HG02885 (cell line): ENCODE results near the gene LAMTOR3.

Experiments
- ATAC-seq: cut with Tn5 transposase; IDR thresholded peaks from one replicate; pipeline ENCODE4 v1.9.1; 2021; ENCODE audit warnings: mild to moderate bottlenecking; ENCODE audit not compliant: unreplicated experiment, poor library complexity

Gene LAMTOR3

DNA sequence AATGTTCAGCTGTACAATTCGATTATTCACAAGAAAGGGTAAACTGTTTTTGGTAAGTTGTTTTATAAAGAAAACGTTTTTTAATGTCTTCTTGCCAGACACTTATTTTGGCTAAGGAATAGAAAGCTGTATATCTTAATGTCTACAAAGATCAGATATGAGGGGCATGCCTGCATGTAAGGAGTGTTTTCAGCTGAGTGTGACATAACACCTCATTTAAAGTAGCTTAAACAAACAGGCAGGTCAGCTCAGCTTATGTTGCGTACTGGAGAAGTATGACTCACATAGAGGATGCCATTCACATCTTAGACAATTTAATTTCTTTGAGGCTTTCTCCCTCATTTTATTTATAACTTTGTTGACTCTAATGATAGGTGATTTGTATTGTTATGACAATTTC is 30.4 kb downstream of the LAMTOR3 start:
- ATAC-seq: no peak

DNA sequence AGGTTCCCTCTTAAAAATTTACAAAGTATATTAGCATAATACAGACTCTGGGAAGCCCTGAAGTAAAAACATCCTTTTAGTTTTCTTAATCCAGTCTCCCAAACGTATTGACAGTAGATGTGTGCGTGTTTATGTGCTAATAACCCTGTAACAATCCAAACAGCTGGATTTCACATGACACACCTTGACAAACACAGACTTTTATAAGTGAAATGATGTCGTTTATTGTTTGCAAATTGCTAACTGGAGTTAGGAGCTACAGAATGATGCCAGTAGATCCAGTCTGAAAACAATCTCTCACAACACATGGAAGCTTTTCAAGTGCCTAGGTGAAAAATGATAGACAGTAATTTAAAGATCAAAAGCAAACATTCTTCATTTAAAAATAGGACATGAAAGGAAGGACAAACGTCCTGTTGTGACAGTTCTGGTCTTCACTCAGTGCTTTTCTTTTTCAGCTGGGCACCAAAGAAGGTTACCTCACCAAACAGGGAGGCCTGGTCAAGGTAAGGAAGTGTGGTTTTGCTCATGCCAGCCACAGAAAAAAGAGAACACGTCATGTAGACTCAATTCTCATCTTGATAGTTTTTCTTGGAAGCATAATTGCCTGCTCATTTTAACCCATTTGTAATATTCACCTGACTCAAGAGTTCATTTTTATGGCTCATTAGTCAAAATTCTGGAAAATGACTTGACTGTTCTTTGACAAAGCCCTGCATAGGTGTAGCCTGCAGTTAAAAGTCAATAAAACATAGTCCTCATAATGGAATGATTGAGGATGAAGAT is 32.9 kb downstream of the LAMTOR3 start:
- ATAC-seq: peak; percentile 71

DNA sequence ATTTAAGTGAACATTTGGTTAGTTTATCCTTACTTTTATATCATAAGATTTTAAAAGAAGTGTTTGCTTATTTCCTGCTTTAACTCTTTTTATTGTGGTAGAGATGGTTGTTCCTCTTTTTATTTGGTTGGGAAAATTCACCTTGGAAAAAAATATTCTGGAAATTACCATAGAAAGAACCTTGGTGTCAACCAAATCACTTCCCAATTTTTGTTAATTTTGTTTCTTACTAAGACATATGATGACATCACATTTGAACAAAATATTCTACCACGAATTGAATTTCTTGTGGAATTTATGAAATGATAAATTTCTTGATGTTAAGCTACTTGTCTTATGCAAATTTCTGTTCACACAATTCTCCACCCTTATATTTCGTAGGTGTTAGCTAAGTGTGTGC is 33.7 kb downstream of the LAMTOR3 start:
- no peak for ATAC-seq

DNA sequence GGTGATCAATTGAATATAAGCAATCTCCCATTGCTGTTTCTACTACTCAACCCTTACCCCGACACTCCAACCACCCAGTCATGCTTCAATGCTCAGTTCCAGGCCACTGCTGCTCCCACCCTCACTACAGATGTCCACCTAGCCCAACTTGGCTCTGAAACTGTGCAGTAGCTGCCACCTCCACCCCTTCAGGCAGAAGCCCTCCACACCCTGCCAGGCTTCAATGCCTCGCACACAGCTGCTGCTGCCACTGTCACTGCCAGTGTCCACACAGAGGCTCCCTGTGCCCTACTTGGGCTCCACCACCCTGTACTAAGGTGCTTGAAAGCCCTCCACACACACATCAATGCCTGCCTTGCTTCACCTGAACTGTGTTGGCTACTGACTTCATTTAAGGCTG is 34.6 kb downstream of the LAMTOR3 start:
- ATAC-seq: no peak

DNA sequence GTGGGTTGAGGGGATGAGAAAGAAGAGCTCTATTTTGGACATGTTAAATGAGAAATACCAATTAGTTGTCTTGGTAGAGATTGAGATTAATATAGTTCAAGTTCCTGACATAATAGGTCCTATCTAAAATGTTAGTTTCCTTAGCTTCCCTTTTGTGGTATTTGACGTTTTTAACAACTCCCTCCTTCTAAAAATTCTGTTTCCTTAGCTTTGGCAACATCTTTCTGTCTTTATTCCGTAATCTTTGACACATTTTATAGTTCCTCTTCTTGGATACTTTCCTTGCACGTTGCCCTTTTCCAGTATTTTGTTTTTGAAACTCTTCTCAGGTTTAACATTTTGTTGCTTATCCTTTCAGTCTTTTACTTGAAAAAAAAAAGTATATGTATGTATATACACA is 36.9 kb downstream of the LAMTOR3 start:
- no peak for ATAC-seq

DNA sequence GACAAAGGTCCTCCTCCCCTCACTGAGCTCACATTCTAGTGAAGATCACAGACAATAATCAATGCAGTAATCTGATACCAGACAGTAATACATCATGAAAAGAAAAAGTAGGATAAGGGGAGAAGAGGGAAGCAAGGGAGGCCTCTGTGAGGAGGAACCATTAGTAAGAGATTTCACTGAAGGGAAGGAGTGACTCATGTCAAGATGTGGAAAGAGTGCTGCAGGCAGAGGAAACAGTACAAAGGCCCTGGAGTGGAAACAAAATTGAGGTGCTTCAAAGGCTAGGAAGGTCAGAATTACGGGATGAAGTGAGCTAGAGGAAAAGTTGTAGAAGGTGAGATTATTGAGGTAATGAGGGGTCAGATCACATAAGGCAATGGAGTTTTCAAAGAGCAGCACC is 38.1 kb downstream of the LAMTOR3 start:
- no peak for ATAC-seq

DNA sequence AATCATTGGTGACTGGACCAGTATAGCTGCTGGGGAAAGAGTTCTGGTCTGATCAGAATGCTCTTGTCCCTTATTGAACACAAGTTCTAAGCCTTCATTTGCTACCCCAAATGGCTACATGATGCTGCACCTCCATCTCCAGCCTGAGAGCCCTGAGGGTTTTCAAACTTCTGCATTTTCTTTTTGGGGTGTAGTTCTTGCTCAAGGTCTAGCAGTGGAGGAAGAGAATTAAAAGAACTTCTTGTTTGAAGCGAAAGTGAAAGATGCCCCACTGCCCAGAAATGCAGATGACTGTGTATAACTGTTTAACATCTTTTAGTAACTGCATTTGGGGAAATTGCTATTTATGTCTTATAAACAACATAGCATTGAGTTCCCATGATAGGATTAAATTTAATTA is 38.5 kb downstream of the LAMTOR3 start:
- peak; percentile 49 for ATAC-seq

DNA sequence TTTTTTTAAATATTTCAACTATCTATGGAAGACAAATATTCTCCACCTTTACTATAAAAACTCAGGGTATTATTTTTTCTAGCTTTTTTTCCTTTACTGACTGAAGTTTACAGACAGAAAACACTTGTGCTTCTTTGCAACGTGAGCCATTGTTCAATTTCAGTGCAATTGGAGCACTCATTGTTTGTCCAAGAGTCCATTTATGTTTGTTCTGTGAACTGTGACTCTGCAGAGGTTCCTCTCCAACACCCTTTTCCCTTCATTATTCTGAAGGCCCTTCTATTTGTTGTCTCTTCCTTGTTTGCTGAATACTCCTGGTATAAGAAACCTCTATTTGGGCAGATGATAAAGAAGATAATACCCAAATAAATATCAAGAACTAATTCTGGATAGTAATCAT is 40.2 kb downstream of the LAMTOR3 start:
- no peak for ATAC-seq

DNA sequence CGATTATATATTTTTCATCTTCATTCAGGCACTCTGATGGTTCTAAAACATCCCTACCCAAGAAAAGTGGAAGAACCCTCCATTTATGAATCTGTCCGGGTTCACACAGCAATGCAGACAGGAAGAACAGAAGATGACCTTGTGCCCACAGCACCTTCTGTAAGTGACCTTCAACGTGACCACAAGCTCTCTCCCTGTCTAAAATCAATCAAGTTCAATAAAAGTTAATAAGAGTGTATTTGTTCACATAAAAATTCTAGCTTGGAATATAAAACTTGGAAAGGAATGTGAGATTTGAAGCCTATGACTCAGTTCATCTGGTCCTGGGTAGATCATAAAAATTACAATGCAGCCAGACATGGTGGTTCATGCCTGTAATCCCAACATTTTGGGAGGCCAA is 41.0 kb downstream of the LAMTOR3 start:
- no peak for ATAC-seq

DNA sequence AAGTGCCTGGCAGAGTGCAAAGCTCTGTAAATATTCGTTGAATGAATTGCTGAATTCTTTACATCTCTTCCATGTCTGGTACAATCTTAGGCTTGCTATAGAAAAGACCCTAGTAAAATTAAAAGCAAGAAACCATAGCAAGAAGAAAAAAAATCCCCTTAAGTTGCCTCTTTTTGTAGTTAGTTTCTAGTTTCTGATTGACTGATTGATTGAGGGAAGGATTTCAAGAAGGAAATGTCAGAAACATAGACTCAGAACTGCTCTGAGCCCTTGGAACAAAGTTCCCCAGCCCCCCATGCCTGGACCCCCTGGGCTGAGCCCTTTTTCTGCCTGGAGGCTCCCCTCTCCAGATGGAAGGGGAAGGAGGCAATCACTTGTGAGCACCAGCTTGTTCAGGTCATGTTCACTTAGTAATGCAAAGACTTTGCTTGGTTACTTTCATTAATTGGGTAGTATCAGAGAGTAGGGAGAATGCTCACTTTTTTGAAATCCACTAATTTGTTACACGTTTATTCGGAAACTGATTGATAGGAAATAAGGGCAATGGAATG is 42.0 kb downstream of the LAMTOR3 start:
- ATAC-seq: no peak

DNA sequence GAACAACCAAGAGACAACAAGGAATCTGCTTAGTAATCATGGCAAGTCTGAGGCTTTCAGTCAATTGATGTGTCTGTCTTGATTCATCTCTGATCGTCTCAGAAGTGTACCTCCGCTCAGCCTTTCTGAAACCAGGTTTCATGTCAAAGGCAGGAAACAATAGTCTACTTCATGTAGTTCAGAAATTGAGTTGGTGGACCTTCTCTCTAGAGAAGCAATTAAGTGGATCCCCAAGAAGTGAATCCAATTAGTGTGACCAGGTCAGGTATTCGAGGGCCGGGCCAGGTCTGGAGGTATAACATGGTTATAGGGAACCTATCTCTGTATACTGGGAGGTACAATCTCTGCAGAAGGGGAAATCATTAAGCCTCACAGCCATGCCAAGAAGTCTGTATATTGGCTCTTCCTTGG is 45.6 kb downstream of the LAMTOR3 start:
- peak; percentile 48 for ATAC-seq

DNA sequence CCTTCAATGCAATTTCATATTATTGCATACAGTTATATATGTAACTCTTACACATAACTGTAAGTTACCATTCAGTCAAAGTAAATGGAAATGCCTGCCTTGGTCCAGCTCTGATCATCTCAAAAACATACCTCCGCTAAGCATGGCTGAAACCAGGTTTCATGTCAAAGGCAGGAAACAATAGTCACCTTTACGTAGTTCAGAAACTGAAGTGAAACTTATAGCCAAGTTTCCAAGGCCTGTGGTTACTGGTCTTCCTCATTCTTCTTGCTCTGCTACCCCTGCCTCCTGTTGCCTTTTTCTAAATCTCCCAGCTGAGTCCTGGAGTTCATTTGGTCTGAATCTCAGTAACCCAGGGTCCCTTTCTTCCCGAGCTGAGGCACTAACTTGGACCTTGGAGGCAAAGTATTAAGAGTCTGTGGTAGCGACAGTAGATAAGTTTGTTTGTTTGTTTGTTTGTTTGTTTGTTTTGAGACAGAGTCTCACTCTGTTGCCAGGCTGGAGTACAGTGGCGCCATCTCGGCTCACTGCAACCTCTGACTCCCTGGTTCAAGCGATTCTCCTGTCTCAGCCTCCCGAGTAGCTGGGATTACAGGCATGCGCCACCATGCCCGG is 46.8 kb downstream of the LAMTOR3 start:
- peak; percentile 67 for ATAC-seq

DNA sequence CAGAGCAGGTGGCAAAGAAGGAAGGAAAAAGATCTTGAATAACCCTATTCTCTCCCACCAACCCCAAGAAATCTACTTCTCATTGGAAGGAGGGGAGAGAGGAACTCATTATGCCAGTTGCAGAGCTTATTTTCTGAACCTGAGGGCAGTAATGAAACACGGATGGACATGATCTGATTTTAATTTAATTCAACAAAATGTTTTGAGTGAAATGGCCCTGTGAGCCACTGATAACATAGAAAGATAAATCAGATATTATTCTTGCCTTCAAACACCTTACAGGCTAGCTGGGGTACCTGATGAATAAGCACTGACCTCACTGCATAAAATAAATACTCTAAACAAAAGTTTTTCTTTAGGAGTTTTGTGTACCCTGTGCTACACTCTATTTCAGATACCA is 47.3 kb downstream of the LAMTOR3 start:
- ATAC-seq: no peak

DNA sequence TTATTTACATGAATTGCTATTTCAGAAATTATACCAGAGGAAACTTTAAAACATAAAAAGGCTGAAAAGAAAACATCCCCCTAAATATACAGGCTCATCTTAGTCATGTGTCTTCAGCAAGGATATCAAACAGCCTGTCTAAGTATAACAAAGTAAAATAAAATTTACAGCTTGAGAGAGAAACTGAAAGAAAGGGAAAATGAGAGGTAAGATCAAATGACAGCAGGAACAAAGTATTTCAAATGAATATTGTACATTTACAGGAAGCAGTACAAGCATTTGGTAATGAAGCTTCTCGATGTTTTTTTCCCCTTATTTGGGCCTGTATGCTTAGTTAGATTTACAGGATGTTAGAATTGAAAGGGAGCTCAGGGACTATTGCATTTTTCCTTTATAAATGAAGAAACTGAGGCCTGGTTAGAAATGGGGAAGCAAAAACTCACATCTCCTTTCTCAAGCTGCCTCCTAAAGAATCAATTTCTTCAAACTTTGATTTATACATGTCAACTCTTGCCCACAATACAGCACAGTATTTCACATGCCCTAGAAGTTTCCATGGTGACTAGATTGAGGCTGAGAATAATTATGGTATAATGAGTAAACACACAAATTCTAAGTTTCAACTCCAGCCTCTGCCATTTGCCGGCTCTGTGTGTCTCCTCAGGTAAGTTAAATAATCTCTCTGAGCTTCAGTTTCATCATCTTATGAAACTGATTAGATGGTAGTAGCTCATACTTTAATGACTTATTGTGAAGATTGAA is 48.3 kb downstream of the LAMTOR3 start:
- ATAC-seq: no peak

DNA sequence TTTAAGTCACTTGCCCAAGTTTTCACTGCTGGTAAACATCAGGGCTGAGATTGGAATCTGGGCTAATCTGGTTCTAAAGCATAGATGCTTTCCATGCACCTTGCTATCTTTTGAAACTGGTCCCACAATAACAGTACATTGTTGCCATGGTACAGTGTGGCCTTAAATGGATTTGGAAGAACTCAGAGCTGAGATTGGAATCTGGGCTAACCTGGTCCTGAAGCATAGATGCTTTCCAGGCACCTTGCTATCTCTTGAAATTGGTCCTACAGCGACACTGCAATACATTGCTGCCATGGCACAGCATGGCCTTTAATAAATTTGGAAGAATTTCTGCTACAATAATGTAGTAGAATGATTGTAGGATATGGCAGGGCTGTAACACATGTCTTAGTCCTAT is 49.0 kb downstream of the LAMTOR3 start:
- ATAC-seq: no peak

DNA sequence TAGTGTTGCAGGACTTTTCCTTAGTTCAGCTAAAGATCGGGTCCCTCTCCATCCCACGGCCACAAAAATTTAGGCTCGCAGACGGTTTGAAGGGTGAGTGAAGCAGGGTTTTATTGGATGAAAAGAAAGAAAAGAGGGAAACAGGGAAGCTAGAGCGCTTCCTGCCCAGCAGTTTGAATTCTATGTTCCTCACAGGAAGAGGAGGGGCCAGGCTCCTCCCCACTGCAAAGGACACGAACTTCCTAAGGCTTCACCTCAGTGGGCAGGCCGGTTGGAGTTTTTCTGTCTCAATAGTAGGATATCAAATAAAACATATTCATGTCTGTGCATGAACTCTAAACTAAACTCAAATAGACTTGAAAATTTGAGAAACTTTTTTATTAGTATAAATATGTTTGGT is 50.2 kb downstream of the LAMTOR3 start:
- ATAC-seq: no peak

DNA sequence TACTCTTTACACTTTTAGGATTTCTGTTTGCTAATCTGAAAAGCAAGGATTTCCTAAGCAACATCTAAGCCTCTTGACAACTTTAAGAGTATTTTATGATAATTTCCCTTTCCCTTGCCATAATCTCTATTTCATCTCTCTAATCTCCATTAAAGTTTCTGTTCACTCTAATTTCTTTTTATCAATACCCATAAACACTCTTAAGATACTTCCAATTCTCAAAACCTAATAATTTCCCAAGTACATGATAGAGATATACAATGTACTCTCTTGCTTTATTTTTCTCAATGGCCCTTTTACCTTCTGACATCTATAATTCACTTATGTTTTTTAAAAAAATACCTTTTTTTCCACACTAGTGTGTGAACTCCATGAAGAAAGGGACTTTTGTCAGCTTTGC is 50.8 kb downstream of the LAMTOR3 start:
- ATAC-seq: no peak

DNA sequence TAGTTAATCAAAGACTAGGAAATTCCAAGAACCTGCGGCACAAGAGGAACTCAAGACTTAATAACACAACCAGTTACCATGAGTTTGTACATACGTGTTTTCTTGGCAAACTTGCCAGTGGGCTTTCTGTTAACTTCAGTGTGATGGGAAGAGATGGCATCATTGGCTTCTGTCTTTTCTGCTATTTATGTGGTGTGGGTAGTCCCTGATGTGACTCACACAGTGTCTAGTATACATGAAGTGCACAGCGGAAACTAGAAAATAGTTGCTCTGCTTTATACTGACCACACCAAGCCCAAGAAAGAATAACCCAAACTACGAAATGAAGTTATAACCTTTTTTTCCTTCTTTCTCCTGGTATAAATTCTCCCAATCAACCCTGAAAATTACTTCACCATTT is 53.1 kb downstream of the LAMTOR3 start:
- ATAC-seq: no peak

DNA sequence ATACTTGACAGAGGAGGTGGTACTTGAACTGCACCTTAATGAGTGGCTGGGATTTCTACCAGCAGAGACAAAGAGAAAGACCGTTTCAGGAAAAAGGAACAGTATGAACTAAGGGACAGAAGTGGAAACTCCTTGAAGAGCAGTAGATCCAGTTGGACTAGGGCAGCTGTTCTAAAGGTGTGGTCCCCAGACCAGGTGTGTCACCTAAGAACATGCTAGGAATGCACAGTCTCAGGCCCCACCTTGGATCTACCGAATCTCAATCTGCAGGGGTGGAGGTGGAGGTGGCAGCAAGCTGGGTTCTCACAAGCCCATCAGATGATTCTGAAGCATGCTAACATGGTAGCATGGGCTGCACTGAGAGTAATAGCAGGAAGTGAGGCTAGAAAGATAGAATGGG is 55.3 kb downstream of the LAMTOR3 start:
- ATAC-seq: no peak

DNA sequence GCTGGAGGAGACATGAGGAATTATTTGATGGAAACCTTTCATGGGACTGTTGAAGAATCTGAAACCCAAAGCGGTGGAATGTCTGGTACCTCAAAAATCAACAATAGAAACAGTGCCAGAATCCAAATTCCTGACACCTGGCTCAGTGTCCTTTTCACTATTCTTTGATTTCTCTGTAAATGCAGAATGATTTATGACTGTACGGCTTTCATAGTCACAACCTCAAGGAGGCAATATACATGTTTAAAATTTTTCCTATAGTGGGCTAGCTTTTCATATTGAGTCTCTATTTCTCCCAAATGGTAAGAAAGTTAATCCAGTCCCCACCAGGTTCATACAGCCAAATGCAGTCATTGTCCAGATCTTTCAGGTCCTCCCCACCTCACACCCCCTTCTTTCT is 58.3 kb downstream of the LAMTOR3 start:
- ATAC-seq: no peak

DNA sequence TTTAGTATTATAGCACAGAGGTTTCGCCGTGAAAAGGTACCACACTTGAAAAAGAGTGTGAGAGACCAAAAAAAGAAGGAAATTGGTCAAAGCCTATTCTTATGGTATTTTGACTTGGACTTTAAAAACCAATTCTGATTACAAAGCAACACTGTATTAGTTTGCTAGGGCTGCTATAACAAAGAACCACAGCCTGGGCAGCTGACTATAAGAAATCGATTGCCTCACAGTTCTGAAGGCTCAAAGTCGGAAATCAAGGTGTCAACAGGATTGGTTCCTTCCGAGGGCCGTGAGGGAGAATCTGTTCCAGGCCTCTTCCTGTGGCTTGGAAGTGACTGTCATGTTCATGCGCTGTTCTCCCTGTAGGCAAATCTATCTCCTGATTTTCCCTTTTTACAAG is 59.7 kb downstream of the LAMTOR3 start:
- ATAC-seq: no peak
